ENCODE results near the gene SMYD3. TPM values are rescaled to one million over a fixed set of nuclear protein-coding genes. Genes with fewer than 3 reads are reported as not detected.
A peak's percentile ranks its signal among the peaks of the same experiment; 100 is the strongest.

The SMYD3 gene
- total and polyA plus RNA-seq, 2 of the 13 experiments (the other 11 are each of a cell fraction or from before 2014, with no cell fraction given) = 27.7 to 35.8 TPM

- TF ChIP-seq AHDC1 (CRISPR knock-in tag; IDR thresholded peaks at IDR 0.05; ENCODE audit: borderline replicate concordance) = no peak
- no peak for TF ChIP-seq SP1 (IDR thresholded peaks at IDR 0.05)
- no peak for TF ChIP-seq SP1 (CRISPR knock-in tag; IDR thresholded peaks at IDR 0.05)
- TF ChIP-seq ZNF230 (CRISPR knock-in tag; IDR thresholded peaks at IDR 0.05) = 0 out of 2 replicates have a peak, but pooled peaks have one; percentile 46
- TF ChIP-seq PAX8 (CRISPR knock-in tag; IDR thresholded peaks at IDR 0.05; ENCODE audit: borderline replicate concordance) = no peak
- no peak for TF ChIP-seq REPIN1 (CRISPR knock-in tag; IDR thresholded peaks at IDR 0.05; ENCODE audit: borderline replicate concordance, low read depth)
- no peak for TF ChIP-seq ZNF446 (CRISPR knock-in tag; IDR thresholded peaks at IDR 0.05)
- no peak for TF ChIP-seq ZNF496 (CRISPR knock-in tag; IDR thresholded peaks at IDR 0.05; ENCODE audit: insufficient replicate concordance)
- no peak; the same call in 1 of the 2 replicates for TF ChIP-seq ZFP90 (CRISPR knock-in tag; IDR thresholded peaks at IDR 0.05; ENCODE audit: borderline replicate concordance)
- no peak for TF ChIP-seq MAFG (CRISPR knock-in tag; IDR thresholded peaks at IDR 0.05)
- 0 out of 2 replicates have a peak, but pooled peaks have one; percentile 2 for TF ChIP-seq FOXK1 (CRISPR knock-in tag; IDR thresholded peaks at IDR 0.05; ENCODE audit: borderline replicate concordance, low read depth)
- TF ChIP-seq GATA4 (IDR thresholded peaks at IDR 0.05; ENCODE audit: borderline replicate concordance, low read depth) = peak; percentile 66; the same call in 1 of the 2 replicates
- no peak for TF ChIP-seq ZNF224 (CRISPR knock-in tag; IDR thresholded peaks at IDR 0.05)
- TF ChIP-seq NFYC (CRISPR knock-in tag; IDR thresholded peaks at IDR 0.05) = no peak
- TF ChIP-seq CSRNP2 (CRISPR knock-in tag; conservative IDR thresholded peaks at IDR 0.05; ENCODE audit: low read depth) = no peak
- TF ChIP-seq KMT2A (CRISPR knock-in tag; IDR thresholded peaks at IDR 0.05) = peak; percentile 75
- TF ChIP-seq RBAK (CRISPR knock-in tag; IDR thresholded peaks at IDR 0.05) = no peak
- TF ChIP-seq ZNF557 (CRISPR knock-in tag; IDR thresholded peaks at IDR 0.05) = no peak
- no peak for TF ChIP-seq FOXM1 (CRISPR knock-in tag; IDR thresholded peaks at IDR 0.05)
- no peak for TF ChIP-seq NCOA5 (CRISPR knock-in tag; IDR thresholded peaks at IDR 0.05)
- TF ChIP-seq ZNF317 (CRISPR knock-in tag; IDR thresholded peaks at IDR 0.05) = no peak
- TF ChIP-seq ZNF280B (CRISPR knock-in tag; IDR thresholded peaks at IDR 0.05; ENCODE audit: borderline replicate concordance) = no peak
These were observed at the start of gene SMYD3 (continued) for GRCh38 chr1:246506674-246507481.
